Muscle layer of colon (tissue), 2 donors: ENCODE results near the gene FPR1.

Source experiments
- H3K27ac ChIP-seq: one replicate; pipeline ENCODE4 v1.7.0; 2013; ENCODE audit warnings: low read depth, mild to moderate bottlenecking, low read length, moderate library complexity
- H3K27me3 ChIP-seq, 2 donors: one replicate each; pipeline ENCODE4 v1.7.0; 2013; ENCODE audit warnings: low read length in 2 of 2, mild to moderate bottlenecking in 2 of 2; ENCODE audit not compliant: insufficient read depth in 2 of 2, control insufficient read depth in 1 of 2
- H3K36me3 ChIP-seq: one replicate; pipeline ENCODE4 v1.7.0; 2013; ENCODE audit warnings: mild to moderate bottlenecking, low read length; ENCODE audit not compliant: insufficient read depth
- H3K4me1 ChIP-seq: one replicate; pipeline ENCODE4 v1.7.0; 2013; ENCODE audit warnings: mild to moderate bottlenecking, low read length; ENCODE audit not compliant: insufficient read depth
- H3K4me3 ChIP-seq, 2 donors: one replicate each; pipeline ENCODE4 v1.7.0; 2013; ENCODE audit warnings: low read length in 2 of 2, low read depth in 1 of 2, mild to moderate bottlenecking in 1 of 2, moderate library complexity in 1 of 2
- H3K9ac ChIP-seq: one replicate; pipeline ENCODE4 v1.7.0; 2013; ENCODE audit warnings: low read length
- H3K9me3 ChIP-seq: one replicate; pipeline ENCODE4 v1.7.0; 2013; ENCODE audit warnings: mild to moderate bottlenecking, low read length
- donor health status: abdominal sarcoma.
- donor health status: Adenocarcinoma of cecum.

Gene FPR1

DNA sequence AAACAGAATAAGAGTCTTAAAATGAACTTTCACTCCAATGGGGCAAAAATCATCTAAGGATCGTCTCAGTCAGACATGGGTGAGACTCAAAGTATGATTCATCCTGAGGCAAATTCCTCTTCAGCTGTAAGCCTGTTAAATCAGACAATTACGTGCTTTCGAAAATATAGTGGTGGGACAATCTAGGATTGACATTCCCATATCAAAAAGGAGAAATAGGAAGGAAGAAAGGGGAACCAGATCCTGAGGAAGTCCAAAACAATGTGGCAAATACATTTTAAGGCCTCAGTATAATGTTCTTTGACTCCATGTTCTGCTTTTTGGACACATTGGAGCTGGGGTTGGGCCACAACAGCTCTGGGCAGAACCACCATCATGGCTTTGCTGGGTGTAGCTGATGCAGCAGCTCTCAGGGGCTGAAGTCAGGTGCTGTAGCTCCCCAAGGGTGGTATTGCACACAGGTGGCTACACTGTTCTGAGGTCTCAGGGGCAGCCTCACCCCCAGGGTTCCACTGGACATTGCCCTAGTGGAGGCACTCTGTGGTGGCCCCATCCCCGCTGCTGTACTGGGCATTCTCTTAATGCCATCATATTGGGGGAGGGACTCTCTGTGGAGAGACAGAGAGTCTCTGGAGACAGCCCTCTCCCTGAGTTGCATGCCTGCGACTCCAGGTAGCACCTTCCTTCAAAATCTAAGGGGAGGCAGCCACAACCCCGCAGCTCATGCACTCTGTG lies 37.5 kb upstream of the FPR1 start:
- no peak overlapping the region for H3K9ac ChIP-seq
- H3K36me3 ChIP-seq: no peaks in the 10 kb centered on the region
- H3K27ac ChIP-seq: no peak overlapping the region
- H3K27me3 ChIP-seq: no peaks in the 10 kb centered on the region
- no peaks in the 10 kb centered on the region for H3K9me3 ChIP-seq
- no peaks in the 10 kb centered on the region for H3K4me1 ChIP-seq
- H3K4me3 ChIP-seq: no peak overlapping the region

- H3K4me1 ChIP-seq: no peaks in the 10 kb centered on the region
- no peak overlapping the region for H3K4me3 ChIP-seq
- no peaks in the 10 kb centered on the region for H3K9me3 ChIP-seq
- no peak overlapping the region for H3K9ac ChIP-seq
- no peaks in the 10 kb centered on the region for H3K36me3 ChIP-seq
- H3K27ac ChIP-seq: no peak overlapping the region
- H3K27me3 ChIP-seq: no peaks in the 10 kb centered on the region
Observed at GRCh38 chr19:51788029-51788428, 36.4 kb upstream of the FPR1 start.

- H3K4me1 ChIP-seq: no peaks in the 10 kb centered on the region
- H3K27ac ChIP-seq: no peak overlapping the region
- H3K9ac ChIP-seq: no peak overlapping the region
- H3K4me3 ChIP-seq: no peak overlapping the region
- H3K36me3 ChIP-seq: no peaks in the 10 kb centered on the region
- no peaks in the 10 kb centered on the region for H3K9me3 ChIP-seq
- H3K27me3 ChIP-seq: no peaks in the 10 kb centered on the region
Observed at GRCh38 chr19:51786646-51787494, 35.2 kb upstream of the FPR1 start.

DNA sequence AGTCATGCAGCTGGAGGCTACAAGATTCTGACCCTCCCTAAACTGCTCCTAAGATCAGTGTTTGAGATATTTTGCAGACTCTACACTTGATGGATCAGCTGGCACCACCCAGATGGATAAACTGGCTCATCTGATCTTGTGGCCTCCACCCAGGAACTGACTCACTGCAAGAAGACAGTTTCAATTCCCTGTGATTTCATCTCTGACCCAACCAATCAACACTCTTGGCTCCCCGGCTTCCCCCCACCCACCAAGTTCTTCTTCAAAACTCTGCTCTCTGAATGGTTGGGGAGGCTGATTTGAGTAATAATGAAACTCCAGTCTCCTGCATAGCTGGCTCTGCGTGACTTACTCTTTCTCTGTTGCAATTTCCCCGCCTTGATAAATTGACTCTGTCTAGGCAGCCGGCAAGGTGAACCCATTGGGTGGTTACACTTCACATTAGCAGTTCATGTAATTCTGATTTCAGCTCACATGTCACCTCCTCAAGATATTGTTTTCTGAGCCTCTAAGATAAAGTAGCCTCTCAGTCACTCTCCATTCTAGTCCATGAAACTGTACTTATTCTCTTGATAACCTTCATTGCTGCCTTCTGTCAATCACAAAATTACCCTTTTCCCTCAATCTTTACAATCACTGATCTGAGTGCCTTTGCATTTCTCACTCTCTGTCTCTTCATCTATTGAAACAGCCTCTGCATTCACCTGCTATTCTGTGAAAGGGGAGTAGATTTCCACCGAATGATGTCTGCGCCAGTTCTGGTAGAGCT lies 33.4 kb upstream of the FPR1 start:
- Histone ChIP-seq H3K36me3 (no peaks in the 10 kb centered on the region), H3K9ac (no peak overlapping the region), H3K9me3 (no peaks in the 10 kb centered on the region), H3K4me1 (no peaks in the 10 kb centered on the region), H3K27ac (no peak overlapping the region), H3K27me3 (no peaks in the 10 kb centered on the region), H3K4me3 (no peak overlapping the region)

DNA sequence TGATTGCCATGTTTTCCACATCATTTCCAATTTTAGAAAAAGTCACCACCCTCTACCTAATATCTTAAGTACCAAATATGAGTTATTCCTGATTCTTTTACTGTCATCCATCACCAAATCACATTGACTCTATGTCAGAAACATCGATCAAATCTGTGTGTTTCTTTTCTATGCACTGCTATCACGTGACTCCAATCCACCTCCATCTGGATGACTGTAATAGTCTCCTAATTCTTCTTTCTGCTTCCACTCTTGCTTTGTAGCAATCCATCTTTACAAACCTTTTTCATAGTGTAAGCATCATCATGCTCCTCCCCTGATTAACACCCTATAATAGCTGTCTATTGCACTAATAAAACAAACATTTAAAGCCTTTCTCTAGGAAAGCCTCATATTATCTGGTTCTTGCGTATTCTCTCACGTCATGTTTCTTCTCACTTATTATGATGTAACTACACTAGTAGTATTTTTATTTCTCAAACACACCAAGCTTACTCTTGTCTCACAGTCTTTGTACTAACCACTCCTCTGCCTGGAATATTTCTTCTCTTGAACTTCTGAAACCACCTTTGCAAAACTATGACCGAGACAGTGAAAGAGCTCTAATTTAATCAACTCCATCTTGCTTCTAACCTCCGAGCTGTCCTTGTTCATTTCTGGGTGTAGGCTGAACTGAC lies 32.6 kb upstream of the FPR1 start:
- no peak overlapping the region for H3K4me3 ChIP-seq

GRCh38 chr19:51783372-51783771 lies 31.7 kb upstream of the FPR1 start:
- no peaks in the 10 kb centered on the region for H3K27me3 ChIP-seq
- H3K27ac ChIP-seq: no peak overlapping the region
- no peaks in the 10 kb centered on the region for H3K4me1 ChIP-seq
- H3K36me3 ChIP-seq: no peaks in the 10 kb centered on the region
- H3K9ac ChIP-seq: no peak overlapping the region
- no peak overlapping the region for H3K4me3 ChIP-seq
- H3K9me3 ChIP-seq: no peaks in the 10 kb centered on the region

More for the DNA sequence above, 32.6 kb upstream of the FPR1 start:
- no peak overlapping the region for H3K9ac ChIP-seq
- no peak overlapping the region for H3K27ac ChIP-seq
- no peaks in the 10 kb centered on the region for H3K27me3 ChIP-seq
- no peaks in the 10 kb centered on the region for H3K36me3 ChIP-seq
- H3K9me3 ChIP-seq: no peaks in the 10 kb centered on the region
- H3K4me1 ChIP-seq: no peaks in the 10 kb centered on the region

DNA sequence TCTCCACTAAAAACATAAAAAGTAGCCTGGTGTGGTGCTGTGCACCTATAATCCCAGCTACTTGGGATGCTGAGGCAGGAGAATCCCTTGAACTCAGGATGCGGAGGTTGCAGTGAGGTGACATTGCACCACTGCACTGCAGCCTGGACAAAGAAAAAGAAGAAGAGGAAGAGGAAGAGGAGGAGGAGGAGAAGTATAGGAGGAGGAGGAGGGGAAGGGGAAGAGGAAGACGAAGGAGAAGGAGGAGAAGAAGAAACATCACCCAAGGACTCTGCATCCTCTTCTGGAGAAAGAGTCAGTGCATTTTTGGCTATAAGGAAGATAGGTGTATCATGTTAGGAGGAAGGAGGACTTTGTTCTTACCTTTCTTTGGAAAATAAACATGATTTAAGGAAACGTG lies 30.3 kb upstream of the FPR1 start:
- Histone ChIP-seq H3K4me1 (no peaks in the 10 kb centered on the region), H3K27me3 (no peaks in the 10 kb centered on the region), H3K4me3 (no peak overlapping the region), H3K9ac (no peak overlapping the region), H3K9me3 (no peaks in the 10 kb centered on the region), H3K27ac (no peak overlapping the region), H3K36me3 (no peaks in the 10 kb centered on the region)

DNA sequence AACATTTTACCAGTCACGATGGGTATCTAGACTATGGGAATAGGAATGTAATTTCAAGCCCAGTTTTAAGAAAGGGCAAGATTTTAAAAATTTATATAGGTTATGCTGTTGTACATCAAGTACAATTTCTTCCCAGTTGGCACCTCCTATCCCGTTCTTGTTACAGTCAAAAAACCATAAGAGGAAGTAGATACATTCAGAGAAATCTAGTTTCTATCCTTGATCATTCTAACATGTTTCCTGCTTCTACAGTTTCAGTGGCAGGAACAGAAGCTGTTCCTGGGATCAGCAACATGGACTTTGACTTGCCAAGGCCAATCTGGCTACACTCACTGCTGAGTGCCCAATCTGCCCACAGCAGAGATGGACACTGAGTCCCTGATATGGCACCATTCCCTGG lies 28.6 kb upstream of the FPR1 start:
- Histone ChIP-seq H3K27ac (no peak overlapping the region), H3K4me3 (no peak overlapping the region), H3K4me1 (no peaks in the 10 kb centered on the region), H3K9ac (no peak overlapping the region), H3K27me3 (no peaks in the 10 kb centered on the region), H3K36me3 (no peaks in the 10 kb centered on the region), H3K9me3 (no peaks in the 10 kb centered on the region)

DNA sequence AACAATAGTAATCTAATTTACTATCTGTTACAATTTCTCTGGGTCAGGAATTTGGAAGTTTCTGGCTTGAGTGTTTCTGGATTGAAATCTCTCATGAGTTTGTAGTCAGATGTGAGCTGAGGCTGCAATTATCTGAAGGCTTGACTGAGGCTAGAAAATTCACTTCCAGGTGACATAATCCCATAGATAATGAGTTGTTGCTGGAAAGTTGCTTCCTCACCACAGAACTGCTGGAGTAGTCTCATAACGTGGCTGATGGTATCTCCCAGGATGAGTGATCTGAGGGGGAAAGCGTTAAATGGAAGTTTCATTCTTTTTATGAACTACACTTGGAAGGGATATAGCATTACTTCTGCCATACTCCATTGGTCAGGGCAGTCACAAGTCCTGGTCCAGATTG lies 28.0 kb upstream of the FPR1 start:
- Histone ChIP-seq H3K27ac (no peak overlapping the region), H3K36me3 (no peaks in the 10 kb centered on the region), H3K4me1 (no peaks in the 10 kb centered on the region), H3K4me3 (no peak overlapping the region), H3K9me3 (no peaks in the 10 kb centered on the region), H3K9ac (no peak overlapping the region), H3K27me3 (no peaks in the 10 kb centered on the region)

DNA sequence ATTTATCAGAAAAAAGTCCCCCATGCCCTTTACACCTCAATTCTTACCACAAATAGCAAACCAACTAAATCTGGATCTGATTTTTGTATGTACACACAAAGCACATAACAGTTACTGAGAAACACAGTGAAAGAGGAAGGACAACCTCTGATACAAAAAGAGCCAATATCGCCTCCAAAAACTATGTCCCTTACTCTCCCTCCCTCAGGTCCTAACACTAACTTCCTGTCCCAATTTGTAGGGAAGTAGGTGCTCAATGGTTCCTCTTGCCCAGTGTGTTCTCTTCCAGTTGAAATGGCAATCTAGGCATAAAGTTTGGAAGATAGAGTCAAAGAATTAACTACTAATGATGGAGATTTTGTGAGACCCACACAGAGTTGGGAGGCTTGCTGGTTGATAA lies 27.5 kb upstream of the FPR1 start:
- no peak overlapping the region for H3K27ac ChIP-seq
- no peaks in the 10 kb centered on the region for H3K4me1 ChIP-seq
- H3K4me3 ChIP-seq: no peak overlapping the region
- no peaks in the 10 kb centered on the region for H3K36me3 ChIP-seq
- H3K27me3 ChIP-seq: no peaks in the 10 kb centered on the region
- no peak overlapping the region for H3K9ac ChIP-seq
- H3K9me3 ChIP-seq: no peaks in the 10 kb centered on the region
